GM19372 (cell line): ENCODE results near the gene PCDHGA7.
"Not testable (repeated sequence)": the region's sequence is repeated elsewhere in the genome, so short reads cannot be mapped to it uniquely, and the experiment has no call there.

ENCODE experiments used
- ATAC-seq: cut with Tn5 transposase; IDR thresholded peaks from one replicate; pipeline ENCODE4 v1.9.1; 2021; ENCODE audit warnings: mild to moderate bottlenecking, low read depth, moderate library complexity; ENCODE audit not compliant: unreplicated experiment

PCDHGA7 gene

DNA sequence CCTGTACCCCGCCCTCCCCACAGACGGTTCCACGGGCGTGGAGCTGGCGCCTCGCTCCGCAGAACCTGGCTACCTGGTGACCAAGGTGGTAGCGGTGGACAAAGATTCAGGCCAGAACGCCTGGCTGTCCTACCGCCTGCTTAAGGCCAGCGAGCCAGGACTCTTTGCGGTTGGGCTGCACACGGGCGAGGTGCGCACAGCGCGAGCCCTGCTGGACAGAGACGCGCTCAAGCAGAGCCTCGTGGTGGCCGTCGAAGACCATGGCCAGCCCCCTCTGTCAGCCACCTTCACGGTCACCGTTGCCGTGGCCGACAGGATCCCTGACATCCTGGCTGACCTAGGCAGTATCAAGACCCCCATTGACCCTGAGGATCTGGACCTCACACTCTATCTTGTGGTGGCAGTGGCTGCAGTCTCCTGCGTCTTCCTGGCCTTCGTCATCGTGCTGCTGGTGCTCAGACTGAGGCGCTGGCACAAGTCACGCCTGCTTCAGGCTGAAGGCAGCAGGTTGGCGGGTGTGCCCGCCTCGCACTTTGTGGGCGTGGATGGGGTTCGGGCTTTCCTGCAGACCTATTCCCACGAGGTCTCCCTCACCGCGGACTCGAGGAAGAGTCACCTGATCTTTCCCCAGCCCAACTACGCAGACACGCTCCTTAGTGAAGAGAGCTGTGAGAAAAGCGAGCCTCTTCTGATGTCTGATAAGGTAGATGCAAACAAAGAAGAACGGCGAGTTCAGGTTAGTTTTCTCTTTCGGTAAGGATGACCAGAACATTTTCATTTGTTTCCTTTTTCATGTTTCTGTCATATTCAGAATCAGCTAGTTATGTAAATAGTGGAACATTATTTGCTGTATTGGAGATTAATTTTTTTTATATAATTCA is 16.3 kb upstream of the PCDHGA7 start:
- ATAC-seq: no peak

DNA sequence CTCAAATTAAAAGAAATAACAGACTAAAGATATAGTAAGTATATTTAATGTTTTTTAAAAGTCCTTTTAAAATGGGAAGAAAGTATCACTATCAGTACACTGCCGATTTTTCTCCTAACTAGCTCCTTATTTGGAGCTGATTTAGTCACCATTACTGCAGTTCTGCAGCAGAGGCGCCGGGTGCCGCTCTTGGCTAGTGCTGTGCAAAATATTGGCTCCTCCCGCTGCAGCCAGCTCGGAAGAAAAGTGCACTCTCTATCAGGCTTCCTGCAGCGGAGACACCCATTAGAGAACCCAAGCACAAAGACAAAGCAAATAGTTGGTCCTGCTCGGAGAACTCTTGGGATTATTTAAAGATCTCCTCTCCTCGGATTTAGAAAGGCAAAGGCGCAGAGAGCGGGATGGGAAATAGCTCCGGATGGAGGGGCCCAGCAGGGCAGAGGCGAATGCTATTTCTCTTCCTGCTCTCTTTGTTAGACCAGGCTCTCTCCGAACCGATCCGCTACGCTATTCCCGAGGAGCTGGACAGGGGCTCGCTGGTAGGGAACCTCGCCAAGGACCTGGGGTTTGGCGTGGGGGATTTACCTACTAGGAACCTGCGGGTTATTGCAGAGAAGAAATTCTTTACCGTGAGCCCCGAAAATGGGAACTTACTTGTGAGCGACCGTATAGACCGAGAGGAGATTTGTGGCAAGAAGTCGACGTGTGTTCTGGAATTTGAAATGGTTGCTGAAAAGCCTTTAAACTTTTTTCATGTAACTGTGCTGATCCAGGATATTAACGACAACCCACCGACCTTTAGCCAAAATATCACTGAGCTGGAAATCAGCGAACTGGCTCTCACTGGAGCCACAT is 12.3 kb upstream of the PCDHGA7 start, which contains the start of gene PCDHGB3:
PCDHGB3 (plus strand) TSS at position 249 of the 855 bp plus-strand sequence; CDS start at position 402, 153 bp downstream.
- no peak for ATAC-seq

- no peak for ATAC-seq
Measured at GRCh38 chr5:141371572-141372475, 10.7 kb upstream of the PCDHGA7 start.

GRCh38 chr5:141373673-141374317 is 8.7 kb upstream of the PCDHGA7 start, which contains the start of gene PCDHGA6:
Gene PCDHGA6 (plus strand): TSS chr5:141373891. CDS start chr5:141374084, 193 bp downstream.
- no peak for ATAC-seq

DNA sequence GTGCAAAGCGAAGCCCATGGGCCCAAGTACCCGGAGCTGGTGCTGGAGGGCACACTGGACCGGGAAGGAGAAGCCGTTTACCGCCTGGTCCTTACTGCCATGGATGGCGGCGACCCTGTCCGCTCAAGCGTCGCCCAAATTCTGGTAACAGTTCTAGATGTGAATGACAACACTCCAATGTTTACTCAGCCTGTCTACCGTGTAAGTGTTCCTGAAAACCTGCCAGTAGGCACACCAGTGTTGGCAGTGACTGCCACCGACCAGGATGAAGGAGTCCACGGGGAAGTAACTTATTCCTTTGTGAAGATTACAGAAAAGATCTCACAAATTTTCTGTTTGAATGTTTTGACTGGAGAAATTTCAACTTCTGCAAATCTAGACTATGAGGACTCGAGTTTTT is 7.9 kb upstream of the PCDHGA7 start:
- ATAC-seq: no peak

- not testable (repeated sequence) for ATAC-seq
Measured at GRCh38 chr5:141375444-141376155, 6.9 kb upstream of the PCDHGA7 start.

- no peak for ATAC-seq
Measured at GRCh38 chr5:141383345-141383744, 803 bp downstream of the PCDHGA7 start.

DNA sequence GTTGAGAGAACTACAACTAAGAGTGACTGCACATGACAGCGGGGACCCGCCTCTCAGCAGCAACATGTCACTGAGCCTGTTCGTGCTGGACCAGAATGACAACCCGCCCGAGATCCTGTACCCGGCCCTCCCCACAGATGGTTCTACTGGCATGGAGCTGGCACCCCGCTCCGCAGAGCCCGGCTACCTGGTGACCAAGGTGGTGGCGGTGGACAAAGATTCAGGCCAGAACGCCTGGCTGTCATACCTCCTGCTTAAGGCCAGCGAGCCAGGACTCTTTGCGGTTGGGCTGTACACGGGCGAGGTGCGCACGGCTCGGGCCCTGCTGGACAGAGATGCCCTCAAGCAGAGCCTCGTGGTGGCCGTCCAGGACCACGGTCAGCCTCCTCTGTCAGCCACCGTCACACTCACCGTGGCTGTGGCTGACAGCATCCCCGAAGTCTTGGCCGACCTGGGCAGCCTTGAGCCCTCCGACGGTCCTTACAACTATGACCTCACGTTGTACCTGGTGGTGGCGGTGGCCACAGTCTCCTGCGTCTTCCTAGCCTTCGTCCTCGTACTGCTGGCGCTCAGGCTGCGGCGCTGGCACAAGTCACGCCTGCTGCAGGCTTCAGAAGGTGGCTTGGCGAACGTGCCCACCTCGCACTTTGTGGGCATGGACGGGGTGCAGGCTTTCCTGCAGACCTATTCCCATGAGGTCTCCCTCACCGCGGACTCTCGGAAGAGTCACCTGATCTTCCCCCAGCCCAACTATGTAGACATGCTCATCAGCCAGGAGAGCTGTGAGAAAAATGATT is 2.1 kb downstream of the PCDHGA7 start:
- ATAC-seq: no peak

- ATAC-seq: not testable (repeated sequence)
Measured at GRCh38 chr5:141387557-141388311, 5.2 kb downstream of the PCDHGA7 start, which contains the start of gene PCDHGB4. Gene PCDHGB4 (plus strand): TSS chr5:141387698. CDS start chr5:141387885, 187 bp downstream.

- no peak for ATAC-seq
Measured at GRCh38 chr5:141388661-141389060, 6.1 kb downstream of the PCDHGA7 start.

- no peak for ATAC-seq
Measured at GRCh38 chr5:141389153-141390042, 6.9 kb downstream of the PCDHGA7 start.

- no peak for ATAC-seq
Measured at GRCh38 chr5:141392429-141393198, 10.1 kb downstream of the PCDHGA7 start, which contains the start of gene PCDHGA8. Gene PCDHGA8 (plus strand): TSS chr5:141392633. CDS start chr5:141392814, 181 bp downstream.

GRCh38 chr5:141393267-141393666 is 10.7 kb downstream of the PCDHGA7 start:
- no peak for ATAC-seq

GRCh38 chr5:141394401-141395187 is 12.1 kb downstream of the PCDHGA7 start:
- not testable (repeated sequence) for ATAC-seq
